ENCODE measurements around the gene LZIC.

- no peak for TF ChIP-seq MEIS1 (CRISPR knock-in tag; IDR thresholded peaks at IDR 0.05; ENCODE audit: borderline replicate concordance)
- no peak for TF ChIP-seq ZNF577 (CRISPR knock-in tag; IDR thresholded peaks at IDR 0.05; ENCODE audit: borderline replicate concordance, low read depth)
- no peak for TF ChIP-seq MXD1 (CRISPR knock-in tag; IDR thresholded peaks at IDR 0.05)
- no peak for TF ChIP-seq E2F5 (CRISPR knock-in tag; conservative IDR thresholded peaks at IDR 0.05)
- no peak for TF ChIP-seq NFIB (CRISPR knock-in tag; IDR thresholded peaks at IDR 0.05; ENCODE audit: borderline replicate concordance)
- TF ChIP-seq POLR2A (IDR thresholded peaks at IDR 0.05; ENCODE audit: insufficient read depth in 1 of 2, low read depth in 2 of 2, low read length in 2 of 2) = no peak
- no peak for TF ChIP-seq HNRNPL (IDR thresholded peaks at IDR 0.05; ENCODE audit: low read depth, low read length)
- no peak for TF ChIP-seq ZNF232 (CRISPR knock-in tag; IDR thresholded peaks at IDR 0.05; ENCODE audit: borderline replicate concordance)
- TF ChIP-seq TCF12 (IDR thresholded peaks at IDR 0.05) = no peak
- TF ChIP-seq TCF12 (CRISPR knock-in tag; IDR thresholded peaks at IDR 0.05) = no peak
- TF ChIP-seq RXRA (CRISPR knock-in tag; IDR thresholded peaks at IDR 0.05) = no peak
Measured at GRCh38 chr1:9960011-9960410, 16.8 kb upstream of the LZIC start.
